HG03064 (cell line): ENCODE measurements around the gene GNA15.
"Not testable (repeated sequence)": the region's sequence is repeated elsewhere in the genome, so short reads cannot be mapped to it uniquely, and the experiment has no call there.

Experiments
- ATAC-seq: cut with Tn5 transposase; IDR thresholded peaks from one replicate; pipeline ENCODE4 v1.9.1; 2021; ENCODE audit warnings: low read depth; ENCODE audit not compliant: unreplicated experiment

Gene GNA15

DNA sequence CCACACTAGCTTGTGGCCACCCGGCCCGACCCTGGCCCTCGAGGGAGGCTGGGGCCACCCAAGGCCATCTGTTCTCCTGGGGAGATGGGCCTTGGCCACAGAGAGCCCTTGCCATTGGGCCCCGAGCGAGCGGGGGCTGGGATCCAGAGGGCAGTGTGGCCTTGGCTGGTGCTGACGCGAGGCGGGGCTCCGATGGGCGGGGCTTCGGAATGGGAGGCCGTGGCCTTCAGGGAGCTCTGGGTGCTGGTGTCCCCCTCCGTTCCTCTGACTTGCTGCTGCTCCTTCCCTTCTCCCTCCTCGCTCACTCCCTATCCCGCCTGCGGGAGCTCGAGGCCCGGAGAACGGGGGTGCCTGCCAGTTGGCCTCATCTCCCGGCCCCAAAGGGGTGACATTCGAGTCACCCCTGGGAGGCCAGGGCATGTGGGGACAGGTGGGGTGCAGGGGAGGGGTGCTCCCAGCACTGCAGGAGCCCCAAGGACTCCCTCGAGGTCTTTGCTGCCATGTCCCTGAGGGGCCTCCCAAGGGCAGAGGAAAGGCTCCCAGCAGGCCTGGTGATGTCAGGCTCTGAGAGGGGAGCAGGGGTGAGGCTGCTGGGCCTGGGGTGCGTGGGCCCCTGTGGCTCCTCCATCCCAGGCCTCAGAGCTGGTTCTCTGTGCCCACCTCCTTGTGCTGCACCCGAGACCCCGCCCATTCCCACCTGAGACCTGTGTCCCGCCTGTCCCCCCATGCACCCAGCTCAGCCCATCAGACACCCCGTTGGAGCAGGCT lies 54.1 kb downstream of the GNA15 start:
- ATAC-seq, result no peak

DNA sequence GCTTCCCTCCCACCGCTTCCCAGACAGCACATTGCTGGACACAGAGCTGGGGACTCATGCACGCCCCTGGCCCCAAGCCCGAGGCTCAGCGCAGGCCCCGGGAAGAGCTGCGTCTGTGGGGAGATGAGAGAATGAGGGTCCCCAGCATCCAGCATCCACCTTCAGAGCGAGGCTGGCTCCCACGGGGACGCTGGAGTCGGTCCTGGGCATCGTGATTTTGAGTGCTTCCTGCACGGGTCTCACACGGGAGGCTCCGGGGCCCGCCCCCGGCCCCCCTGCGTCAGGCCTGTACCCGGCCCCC lies 54.6 kb downstream of the GNA15 start:
- no peak for ATAC-seq

DNA sequence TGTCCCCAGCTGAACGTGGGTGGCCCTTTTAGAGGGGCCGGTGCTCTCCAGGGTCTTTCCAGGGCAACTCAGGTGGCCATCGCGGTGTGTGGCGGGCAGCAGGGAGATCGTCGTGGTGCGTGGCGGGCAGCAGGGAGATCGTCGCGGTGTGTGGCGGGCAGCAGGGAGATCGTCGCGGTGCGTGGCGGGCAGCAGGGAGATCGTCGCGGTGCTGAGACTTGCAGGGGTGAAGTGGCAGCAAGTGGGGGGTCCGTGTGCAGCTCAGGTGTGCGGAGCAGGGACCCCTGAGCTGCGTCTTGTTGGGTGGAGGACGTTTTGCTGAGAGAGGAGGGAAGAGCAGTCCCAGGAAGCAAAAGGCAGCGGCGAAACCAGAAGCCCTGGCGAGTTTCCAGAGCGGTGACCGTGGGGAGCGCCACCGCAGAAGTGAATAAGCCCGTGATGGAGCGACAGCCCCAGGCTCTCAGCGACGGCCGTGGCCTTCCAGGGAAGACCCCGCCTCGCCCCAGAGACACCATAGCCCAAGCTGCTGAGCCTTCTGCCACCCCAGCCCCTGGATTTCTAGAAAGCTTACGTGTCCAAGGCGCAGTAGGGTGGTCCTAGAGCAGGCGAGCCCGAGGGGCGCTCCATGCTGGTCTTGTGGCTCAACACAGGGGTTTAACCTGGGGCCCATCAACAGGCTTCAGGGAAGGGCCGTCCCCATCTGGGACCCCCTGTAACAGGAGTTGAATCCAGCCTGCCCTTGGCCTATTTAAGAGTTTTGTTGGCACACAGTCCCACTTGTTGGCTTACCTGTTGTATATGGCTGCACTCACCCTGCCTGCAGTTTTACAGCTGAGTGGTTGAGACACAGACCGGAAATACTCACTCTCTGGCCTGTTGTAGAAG lies 55.3 kb downstream of the GNA15 start:
- no peak for ATAC-seq

DNA sequence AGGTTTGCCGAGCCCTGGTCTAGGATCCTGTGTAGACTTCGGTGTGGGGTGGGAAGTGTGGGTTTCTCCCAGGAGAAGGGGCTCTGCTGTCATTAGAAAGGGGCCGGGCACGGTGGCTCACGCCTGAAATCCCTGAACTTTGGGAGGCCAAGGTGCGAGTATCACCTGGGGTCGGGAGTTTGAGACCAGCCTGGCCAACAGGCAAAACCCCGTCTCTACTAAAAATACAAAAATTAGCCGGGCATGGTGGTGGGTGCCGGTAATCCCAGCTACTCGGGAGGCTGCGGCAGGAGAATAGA lies 55.9 kb downstream of the GNA15 start:
- ATAC-seq, result not testable (repeated sequence)

DNA sequence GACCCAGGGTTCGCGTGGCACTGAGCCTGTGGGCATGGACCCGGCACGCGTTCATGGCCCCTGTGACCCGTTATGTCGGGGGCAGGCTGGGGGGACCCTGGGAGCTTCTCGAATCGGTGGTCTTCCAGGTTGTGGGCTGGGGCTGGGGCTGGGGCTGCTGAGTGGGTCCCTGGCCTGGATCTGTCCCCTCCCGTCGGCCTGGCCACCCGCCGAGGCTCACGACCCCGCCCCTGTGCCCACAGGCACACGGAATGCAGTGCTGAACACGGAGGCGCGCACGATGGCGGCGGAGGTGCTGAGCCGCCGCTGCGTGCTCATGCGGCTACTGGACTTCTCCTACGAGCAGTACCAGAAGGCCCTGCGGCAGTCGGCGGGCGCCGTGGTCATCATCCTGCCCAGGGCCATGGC lies 56.4 kb downstream of the GNA15 start:
- ATAC-seq, result no peak

DNA sequence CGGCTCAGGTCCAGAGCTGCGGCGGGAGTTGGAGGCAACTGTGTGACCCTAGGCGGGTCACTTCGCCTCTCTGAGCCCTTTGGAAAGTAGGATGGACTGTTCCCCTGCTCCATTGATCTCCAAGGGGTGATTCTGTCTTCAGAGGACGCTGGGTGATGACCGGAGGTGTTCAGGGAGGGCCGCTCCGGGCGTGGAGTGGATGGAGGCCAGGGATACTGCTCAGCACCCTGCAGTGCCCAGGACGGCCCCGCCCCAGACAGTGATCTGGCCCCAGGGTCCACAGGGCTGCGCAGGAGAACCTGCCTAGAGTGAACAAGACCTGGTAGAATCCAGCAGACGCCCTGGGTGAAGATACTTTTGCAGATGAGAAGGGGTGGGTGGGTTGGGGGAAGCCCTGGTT lies 56.9 kb downstream of the GNA15 start:
- no peak for ATAC-seq

DNA sequence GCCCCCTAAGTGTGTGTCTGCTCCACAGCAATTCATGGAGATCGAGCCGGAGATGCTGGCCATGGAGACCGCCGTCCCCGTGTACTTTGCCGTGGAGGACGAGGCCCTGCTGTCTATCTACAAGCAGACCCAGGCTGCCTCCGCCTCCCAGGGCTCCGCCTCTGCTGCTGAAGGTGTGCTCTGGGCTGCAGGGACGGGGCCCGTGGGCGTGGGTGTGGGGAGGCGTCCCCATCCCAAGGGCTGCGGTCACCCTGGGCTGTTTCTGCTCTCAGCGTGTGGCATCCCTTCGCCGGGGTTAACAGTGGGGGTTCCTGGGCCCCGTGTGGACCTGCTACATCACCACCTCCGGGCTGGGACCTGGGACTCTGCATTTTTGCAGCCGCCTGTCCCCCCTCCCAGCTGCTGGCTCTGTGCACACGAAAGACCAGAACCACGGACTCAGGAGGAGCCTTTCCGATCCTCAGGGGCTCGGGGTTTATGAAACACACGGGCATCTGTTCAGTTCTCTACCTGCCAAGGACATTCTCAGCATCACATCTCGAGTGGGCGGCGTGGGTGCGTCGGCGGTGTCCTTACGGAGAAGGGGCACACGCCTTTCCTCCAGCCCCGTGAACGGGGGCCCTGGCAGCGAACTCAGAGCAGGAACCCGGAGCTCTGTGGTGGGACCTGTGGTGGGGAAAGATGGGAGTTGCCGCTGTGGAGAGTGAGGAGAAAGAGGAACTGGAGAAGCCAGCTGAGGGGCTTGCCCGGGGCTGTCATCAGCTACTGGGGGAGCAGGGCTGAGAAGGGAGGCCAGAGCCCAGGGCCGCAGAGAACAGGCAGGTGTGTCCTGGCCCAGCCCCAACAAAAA lies 57.6 kb downstream of the GNA15 start:
- no peak for ATAC-seq

DNA sequence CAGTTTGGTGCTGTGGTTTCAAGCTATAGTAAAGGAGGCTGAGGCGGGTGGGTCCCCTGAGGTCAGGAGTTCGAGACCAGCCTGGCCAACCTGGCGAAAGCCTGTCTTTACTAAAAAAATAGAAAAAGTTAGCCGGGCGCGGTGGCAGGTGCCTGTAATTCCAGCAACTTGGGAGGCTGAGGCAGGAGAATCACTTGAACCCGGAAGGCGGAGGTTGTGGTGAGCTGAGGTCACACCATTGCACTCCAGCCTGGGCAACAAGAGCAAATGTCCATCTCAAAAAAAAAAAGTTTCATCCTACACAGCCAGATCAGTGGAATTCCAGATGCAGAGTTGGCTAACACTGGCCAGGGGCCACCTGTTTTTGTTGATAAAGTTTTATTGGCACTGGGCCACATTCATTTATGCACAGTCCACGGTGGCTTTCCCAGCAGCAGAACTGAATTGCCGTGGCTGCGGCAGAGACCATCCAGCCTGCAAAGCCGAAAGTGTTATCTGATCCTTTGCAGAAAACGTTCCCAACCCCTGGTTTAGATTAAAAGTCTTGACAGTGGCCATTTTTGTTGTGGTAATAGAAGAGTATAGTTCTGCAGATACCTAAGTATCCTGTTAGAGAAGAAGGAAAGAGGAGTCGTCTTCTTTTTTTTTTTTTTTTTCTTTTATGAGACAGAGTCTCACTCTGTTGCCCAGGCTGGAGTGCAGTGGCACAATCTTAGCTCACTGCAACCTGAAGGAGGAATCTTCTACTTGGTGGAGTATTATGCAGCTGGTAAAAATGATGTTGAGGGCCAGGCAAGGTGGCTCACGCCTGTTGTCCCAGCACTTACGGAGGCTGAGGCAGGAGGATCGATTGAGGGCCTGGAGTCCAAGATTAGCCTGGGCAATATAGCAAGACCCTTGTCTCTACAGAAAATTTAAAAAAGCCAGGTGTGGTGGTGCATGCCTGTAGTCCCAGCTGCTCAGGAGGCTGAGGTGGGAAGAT lies 58.6 kb downstream of the GNA15 start:
- no peak for ATAC-seq

DNA sequence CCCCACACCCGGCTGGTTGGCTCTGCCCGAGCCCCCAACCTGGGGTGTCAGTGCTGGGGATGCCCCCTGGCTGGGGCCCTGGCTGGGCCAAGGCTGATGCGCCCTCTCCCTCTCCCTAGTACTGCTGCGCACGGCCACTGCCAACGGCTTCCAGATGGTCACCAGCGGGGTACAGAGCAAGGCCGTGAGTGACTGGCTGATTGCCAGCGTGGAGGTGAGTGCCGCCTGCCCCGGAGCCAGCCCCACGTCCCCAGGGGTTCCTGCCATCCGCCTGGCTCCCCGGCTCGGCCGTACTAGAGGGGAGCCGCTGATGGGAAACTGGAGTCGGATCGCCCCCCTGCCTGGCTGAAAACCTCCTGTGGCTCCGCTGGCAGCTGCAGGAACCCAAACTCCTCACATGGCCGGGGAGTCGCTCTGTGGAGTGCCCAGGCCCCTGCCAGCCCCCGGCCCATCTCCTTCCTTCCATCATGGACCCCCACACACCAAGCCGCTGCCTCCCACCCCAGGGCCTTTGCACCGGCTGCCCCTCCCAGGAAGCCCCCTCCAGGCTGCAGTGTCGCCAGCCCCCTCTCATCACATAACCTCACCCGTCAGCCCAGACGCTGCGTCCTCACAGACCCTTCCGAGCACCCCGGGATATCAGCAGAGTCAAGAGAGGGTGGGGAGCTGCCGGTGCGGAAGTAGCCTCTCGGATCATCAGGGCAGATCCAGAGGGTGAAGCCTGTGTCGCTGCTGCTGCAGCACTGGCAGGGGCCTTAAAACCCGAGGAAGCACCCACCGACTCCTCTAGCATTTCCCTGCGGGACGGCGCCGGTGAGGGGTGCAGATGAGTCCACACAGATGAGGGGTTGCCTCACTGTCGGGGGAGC lies 60.5 kb downstream of the GNA15 start:
- no peak for ATAC-seq

DNA sequence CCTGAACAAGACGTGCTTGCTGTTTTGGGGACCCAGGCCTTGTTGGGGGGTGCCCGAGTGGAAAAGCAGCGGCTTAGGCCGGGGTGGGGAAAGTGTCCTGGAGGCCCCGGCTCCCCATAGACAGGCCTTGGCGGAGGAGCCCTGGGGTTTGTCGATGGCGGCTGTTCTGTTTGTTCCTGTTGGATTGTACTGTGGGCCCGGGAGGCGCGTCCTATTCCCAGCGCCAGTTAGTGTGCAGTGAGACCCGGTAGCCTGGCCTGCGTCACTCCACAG lies 61.0 kb downstream of the GNA15 start:
- ATAC-seq, result no peak

DNA sequence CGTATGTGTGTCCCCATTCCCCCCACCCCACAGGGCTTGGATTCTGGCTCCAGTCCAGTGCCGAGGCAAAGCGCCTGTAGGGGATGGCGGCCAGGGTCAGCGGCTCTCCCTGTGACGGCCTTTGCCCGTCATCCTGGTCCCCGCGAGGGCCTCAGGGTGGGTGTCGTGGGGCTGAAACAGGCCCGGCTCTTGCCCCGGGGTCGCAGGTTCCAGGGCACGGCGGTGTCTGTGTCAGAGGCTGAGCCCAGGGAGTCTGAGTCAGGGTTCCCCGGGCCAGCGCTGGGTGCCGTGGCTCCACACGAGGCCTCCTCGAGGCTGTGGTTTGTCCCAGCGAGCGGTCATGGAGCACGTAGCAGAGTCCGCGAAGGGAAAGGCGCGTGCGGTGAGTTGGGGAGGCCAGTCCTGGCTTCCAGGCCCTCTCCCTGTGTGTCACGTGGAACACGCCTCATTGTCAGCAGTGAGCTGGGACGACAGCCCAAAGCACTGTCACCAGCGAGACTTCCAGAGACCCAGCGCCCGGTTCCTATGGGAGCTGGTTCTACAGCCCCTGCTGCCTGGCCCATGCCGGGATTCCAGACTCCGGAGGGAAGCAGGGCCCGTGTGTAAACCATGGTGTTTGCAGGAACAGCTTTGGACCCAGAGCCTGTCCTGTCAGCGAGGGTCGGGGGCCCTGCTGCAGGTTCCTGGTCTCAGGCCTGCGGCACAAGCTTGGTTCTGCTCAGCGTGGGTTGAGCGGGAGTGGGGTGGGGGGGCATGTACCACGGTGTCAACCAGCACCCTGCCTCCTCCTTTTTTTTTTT lies 63.3 kb downstream of the GNA15 start:
- no peak for ATAC-seq

DNA sequence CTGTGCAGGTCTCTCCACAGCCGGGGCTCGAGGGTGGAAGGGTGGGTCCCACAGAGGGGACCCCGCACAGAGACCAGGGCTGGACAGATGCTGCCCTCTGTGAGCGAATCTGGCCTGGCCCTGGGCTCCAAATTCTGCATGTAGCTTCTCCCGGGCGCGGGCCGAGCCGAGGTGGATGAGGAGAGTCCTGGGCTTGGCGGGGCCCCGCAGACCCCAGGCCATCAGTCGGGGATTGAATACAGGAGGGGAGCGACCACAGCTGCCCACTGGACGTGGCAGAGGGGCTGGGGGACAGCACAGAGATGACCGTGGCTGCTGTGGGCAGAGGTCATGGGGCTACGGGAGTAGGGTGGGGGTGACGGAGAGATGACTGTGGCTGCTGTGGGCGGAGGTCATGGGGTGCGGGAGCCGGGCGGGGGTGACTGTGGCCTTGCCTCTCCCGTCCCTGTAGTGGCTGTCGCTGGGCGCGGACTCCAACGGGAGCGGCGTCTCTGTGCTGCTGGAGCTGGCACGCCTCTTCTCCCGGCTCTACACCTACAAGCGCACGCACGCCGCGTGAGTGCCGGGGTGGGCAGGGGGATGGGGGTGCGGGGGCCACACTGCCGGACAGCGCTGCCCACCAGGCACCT lies 65.4 kb downstream of the GNA15 start:
- ATAC-seq, result no peak

DNA sequence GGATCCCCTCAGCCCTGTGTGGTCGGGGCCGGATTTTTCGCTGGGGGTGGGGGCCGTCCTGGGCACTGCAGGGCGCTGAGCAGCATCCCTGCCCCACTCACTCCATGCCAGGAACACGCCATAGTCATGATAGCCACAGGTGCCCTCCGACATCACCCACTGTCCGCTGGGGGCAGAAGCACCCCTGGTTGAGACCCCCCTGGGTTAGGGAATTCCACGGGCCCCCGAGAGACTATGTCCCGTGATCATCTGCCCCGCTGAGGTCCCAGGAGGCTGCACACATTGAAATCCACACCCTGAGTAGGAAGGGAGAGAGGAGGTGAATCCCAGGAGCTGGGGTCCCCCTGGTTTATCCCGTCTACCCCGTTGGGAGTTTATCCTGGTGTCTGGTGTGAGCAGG lies 66.1 kb downstream of the GNA15 start:
- no peak for ATAC-seq

DNA sequence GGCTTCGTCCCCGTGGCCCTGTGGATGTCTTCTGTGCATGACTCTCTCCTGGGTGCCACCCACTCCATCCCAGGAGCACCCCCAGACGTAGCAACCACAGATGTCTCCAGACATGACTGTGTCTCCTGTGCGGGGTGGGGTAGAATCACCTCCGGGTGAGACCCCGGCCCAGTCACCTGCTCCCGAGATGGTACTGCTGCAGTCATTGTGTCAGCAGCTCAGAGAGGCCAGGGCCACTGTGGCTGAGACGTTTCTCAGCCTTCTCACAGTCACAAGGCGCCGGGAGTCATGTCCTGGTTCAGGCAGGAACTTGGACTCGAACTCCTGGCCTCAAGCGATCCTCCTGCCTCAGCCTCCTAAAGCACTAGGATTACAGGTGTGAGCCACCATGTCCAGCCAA lies 66.5 kb downstream of the GNA15 start:
- ATAC-seq, result no peak

DNA sequence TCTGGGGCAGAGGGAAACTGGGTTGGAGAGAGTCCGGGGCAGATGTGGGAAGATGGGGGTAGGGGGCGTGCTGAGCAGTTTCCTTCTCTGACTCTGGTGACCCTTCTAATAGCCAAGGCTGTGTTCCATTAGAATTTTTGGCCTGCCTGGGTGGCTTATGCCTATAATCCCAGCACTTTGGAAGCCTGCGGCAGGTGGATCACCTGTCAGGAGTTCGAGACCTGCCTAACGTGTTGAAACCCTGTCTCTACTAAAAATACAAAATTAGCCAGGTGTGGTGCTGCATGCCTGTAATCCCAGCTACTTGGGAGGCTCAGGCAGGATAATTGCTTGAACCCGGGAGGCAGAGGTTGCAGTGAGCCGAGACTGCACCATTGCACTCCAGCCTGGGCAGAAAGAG lies 67.1 kb downstream of the GNA15 start:
- ATAC-seq, result not testable (repeated sequence)

DNA sequence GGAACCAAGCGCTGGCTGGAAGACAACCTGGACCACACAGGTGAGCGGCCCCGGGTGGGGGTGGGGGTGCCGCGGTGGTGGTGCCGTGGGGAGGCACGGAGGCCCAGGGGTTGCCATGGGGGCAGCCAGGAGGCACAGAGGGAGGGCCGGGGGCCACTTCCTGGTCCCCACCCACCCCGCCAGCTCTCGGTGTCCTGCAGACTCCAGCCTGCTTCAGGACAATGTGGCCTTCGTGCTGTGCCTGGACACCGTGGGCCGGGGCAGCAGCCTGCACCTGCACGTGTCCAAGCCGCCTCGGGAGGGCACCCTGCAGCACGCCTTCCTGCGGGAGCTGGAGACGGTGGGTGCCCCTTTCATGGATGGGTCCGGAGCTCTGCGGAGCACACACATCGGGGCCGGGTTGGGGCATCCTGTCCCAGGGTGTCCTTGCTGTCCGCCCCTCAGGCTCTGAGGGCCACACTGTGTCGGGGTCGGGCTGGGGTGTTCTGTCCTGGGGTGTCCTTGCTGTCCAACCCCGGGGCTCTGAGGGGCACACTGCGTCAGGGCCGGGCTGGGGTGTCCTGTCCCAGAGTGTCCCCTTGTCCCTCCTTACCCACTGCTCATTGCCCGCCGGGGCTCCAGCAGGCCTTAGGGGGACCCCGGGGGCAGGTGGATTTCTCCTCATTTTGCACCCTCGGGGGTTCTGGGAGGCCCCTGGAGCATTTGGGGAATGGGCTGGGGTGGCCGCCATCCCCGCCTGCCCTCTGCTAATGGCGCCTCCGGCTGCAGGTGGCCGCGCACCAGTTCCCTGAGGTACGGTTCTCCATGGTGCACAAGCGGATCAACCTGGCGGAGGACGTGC lies 68.2 kb downstream of the GNA15 start:
- no peak for ATAC-seq

DNA sequence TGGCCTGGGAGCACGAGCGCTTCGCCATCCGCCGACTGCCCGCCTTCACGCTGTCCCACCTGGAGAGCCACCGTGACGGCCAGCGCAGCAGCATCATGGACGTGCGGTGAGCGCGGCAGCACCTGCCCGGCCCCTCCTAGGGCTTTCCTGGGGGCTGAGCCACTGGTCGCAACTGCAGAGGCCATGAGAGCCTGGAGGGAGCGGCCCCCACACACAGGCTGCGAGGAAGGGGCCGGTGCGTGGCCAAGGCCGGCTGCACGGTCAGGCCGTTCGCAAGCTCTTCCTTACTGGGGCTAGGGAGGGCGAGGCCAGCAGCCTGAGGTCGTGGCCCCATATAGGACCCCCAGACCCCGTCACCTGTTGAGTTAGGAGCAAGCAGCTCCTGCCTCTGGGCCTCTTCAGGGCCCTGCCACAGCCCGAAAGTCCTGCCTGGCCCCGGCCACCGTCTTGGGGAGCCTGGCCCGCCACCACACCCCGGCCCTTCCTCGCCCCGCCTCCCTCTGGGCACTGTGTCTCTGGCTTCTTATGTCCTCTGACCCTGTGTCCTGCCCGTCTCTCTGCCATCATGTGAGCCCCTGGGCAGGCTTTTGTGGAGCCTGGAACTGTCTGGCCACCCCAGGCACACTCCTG lies 68.9 kb downstream of the GNA15 start:
- no peak for ATAC-seq
